Breast epithelium (tissue), 3 donors: ENCODE measurements around the gene BCORL1.

Experiments used
- POLR2A ChIP-seq: fragments of 450-650 bp; IDR thresholded peaks from one replicate; pipeline ENCODE4 v1.6.1; 2016; ENCODE audit warnings: antibody characterized with exemption, mild to moderate bottlenecking, moderate library complexity
- POLR2AphosphoS5 ChIP-seq, 3 donors: sonication (generic); formaldehyde crosslinking; IDR thresholded peaks; one replicate each; pipeline ENCODE4 v1.6.1; 2017; ENCODE audit warnings: antibody characterized with exemption in 3 of 3
- TF ChIP-seq, protein P1 (sequence below), 3 donors: fragments of 450-650 bp; IDR thresholded peaks; one replicate each; pipeline ENCODE4 v1.5.1; 2016 to 2017; ENCODE audit warnings: antibody characterized with exemption in 3 of 3, mild to moderate bottlenecking in 3 of 3, moderate library complexity in 3 of 3

DNA sequence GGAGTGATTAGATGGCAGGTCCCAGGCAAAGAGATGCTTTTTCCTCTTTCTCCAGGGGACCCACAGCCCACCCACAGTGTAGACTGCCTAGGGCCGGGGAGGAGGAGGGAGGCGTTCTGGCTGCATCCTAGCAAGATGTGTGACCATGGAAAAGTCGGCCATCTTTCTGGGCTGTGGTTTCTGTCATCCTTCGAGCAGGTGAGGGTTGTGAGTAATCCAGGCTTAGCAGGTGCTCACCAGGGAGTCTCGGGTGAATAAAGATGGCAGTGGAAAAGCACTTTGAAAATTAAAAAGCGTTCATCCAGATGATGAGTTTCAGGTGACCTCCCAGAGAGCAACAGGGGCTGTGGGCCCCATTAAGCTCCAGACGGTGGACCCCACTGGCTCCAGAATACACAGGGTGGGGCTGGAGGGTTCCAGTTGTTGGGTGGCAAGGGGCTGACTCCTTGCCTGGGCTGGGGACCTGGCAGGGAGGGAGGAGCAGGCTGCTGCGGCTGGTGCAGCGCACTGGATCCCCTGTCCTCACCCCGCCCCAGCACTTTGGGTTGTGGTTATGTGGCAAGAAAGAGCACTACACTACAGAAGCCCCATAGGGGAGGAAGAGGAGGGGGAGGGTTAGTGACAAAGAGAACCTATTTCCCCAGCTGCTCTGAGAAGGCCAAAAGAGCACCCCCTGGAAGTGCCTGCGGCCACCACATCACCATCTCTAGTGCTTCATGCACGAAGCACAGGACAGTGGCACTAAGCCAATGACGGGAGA is 104.2 kb downstream of the BCORL1 start:
- TF ChIP-seq POLR2A (no peak), POLR2AphosphoS5 (IDR thresholded peaks at IDR 0.05) (no peak)
- TF ChIP-seq, protein P1, sequence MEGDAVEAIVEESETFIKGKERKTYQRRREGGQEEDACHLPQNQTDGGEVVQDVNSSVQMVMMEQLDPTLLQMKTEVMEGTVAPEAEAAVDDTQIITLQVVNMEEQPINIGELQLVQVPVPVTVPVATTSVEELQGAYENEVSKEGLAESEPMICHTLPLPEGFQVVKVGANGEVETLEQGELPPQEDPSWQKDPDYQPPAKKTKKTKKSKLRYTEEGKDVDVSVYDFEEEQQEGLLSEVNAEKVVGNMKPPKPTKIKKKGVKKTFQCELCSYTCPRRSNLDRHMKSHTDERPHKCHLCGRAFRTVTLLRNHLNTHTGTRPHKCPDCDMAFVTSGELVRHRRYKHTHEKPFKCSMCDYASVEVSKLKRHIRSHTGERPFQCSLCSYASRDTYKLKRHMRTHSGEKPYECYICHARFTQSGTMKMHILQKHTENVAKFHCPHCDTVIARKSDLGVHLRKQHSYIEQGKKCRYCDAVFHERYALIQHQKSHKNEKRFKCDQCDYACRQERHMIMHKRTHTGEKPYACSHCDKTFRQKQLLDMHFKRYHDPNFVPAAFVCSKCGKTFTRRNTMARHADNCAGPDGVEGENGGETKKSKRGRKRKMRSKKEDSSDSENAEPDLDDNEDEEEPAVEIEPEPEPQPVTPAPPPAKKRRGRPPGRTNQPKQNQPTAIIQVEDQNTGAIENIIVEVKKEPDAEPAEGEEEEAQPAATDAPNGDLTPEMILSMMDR (IDR thresholded peaks at IDR 0.05): no peak
